Right lung (tissue), 5 donors: Measurements from ENCODE around the gene PDE1A. TPM values are rescaled to one million over a fixed set of nuclear protein-coding genes. Genes with fewer than 3 reads are reported as not detected.
"Not testable (repeated sequence)": the region's sequence is repeated elsewhere in the genome, so short reads cannot be mapped to it uniquely, and the experiment has no call there.

Experiments used
- DNase-seq, 2 donors: peaks; one replicate each; pipeline ENCODE4 v3.0.0-alpha.2; 2013
- polyA plus RNA-seq, 5 donors: library from polyadenylated mRNA; unstranded; fragments of 120-200 nt; gene quantifications; one replicate each; pipeline versions ENCODE4 v1.2.1 to v1.2.3, GENCODE V29; 2013; ENCODE audit warnings: inconsistent platforms in 1 of 5, low replicate concordance in 1 of 5; ENCODE audit not compliant: insufficient read length in 5 of 5, insufficient read depth in 1 of 5

Gene PDE1A
- polyA plus RNA-seq, 5 donors, result 12.1 to 16.1 (median 14.8) TPM

- no peak for DNase-seq
Observed at GRCh38 chr2:182412858-182413257, 14.0 kb downstream of the PDE1A start.

- no peak for DNase-seq
Observed at GRCh38 chr2:182410120-182410519, 16.7 kb downstream of the PDE1A start.

GRCh38 chr2:182406221-182406620, 20.6 kb downstream of the PDE1A start:
- DNase-seq, result no peak

GRCh38 chr2:182404975-182405561, 21.8 kb downstream of the PDE1A start:
- no peak for DNase-seq

GRCh38 chr2:182404092-182404491, 22.7 kb downstream of the PDE1A start:
- DNase-seq, result no peak

- DNase-seq, result no peak
Observed at GRCh38 chr2:182393270-182393760, 33.5 kb downstream of the PDE1A start.

- DNase-seq, result no peak
Observed at GRCh38 chr2:182391443-182391842, 35.4 kb downstream of the PDE1A start.

GRCh38 chr2:182386267-182386880, 40.5 kb downstream of the PDE1A start:
- DNase-seq, result not testable (repeated sequence)

- no peak for DNase-seq
Observed at GRCh38 chr2:182384860-182385259, 42.0 kb downstream of the PDE1A start.

GRCh38 chr2:182381225-182381624, 45.6 kb downstream of the PDE1A start:
- DNase-seq, result peak; percentile 16 to 43

GRCh38 chr2:182379241-182379640, 47.6 kb downstream of the PDE1A start:
- DNase-seq, result peak; percentile 69 to 74

- no peak for DNase-seq
Observed at GRCh38 chr2:182378759-182379158, 48.1 kb downstream of the PDE1A start.

GRCh38 chr2:182377467-182377866, 49.4 kb downstream of the PDE1A start:
- DNase-seq, result no peak

GRCh38 chr2:182375862-182376261, 51.0 kb downstream of the PDE1A start:
- DNase-seq, result no peak

GRCh38 chr2:182372661-182373060, 54.2 kb downstream of the PDE1A start:
- no peak for DNase-seq

GRCh38 chr2:182368996-182369395, 57.8 kb downstream of the PDE1A start:
- DNase-seq, result no peak

- DNase-seq, result no peak
Observed at GRCh38 chr2:182368446-182368845, 58.4 kb downstream of the PDE1A start.

- DNase-seq, result no peak
Observed at GRCh38 chr2:182367401-182367800, 59.4 kb downstream of the PDE1A start.

- DNase-seq, result peak; percentile 31 to 56
Observed at GRCh38 chr2:182366628-182367027, 60.2 kb downstream of the PDE1A start.

- DNase-seq, result no peak
Observed at GRCh38 chr2:182365855-182366254, 61.0 kb downstream of the PDE1A start.

- DNase-seq, result no peak
Observed at GRCh38 chr2:182361477-182361876, 65.4 kb downstream of the PDE1A start.

- DNase-seq, result no peak
Observed at GRCh38 chr2:182360663-182361260, 66.1 kb downstream of the PDE1A start.

- peak; percentile 71 to 75 for DNase-seq
Observed at GRCh38 chr2:182359990-182360662, 66.7 kb downstream of the PDE1A start.
